Hematopoietic multipotent progenitor cell treated with erythropoietin and hydrocortisone succinate and interleukin-3 and kit ligand, for 8 days (in vitro differentiated cells): ENCODE results near the gene KRTAP1-4.
"Not testable (repeated sequence)": the region's sequence is repeated elsewhere in the genome, so short reads cannot be mapped to it uniquely, and the experiment has no call there.

Experiments used
- DNase-seq: peaks from one replicate; pipeline ENCODE4 v3.0.0-alpha.2; 2015

The KRTAP1-4 gene

DNA sequence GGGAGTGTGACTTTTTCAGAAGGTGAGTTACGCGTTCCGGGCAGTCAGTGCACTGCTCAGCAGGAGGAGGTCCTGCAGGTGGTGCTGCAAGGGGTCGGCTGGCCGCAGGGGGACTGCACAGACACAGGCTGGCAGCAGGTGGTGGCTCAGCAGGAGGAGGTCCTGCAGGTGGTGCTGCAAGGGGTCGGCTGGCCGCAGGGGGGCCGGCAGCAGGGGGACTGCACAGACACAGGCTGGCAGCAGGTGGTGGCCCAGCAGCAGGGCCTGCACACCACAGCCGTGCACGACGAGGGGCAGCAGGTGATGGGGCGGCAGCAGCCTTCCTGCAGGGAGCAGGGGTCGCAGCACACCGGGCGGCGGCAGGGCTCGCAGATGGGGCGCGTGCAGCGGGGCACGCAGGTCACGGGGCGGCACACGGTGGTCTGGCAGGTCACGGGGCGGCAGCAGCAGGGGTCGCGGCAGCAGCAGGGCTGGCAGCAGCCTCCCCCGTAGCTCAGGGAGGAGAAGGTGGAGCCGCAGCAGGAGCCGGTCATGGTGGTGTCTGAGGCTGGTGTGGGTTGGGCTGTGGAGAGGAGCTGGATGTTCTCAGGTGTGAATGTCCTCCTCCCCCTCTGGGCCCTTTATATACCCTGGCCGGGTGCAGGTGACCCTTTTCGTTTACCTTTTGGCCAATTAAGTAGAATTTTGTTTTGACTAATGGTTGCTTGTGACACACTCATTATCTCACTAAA lies 16.9 kb upstream of the KRTAP1-4 start, which contains the start of gene KRTAP2-1:
KRTAP2-1 (minus strand) TSS at position 582 of the 731 bp plus-strand sequence; CDS start at position 533, 49 bp downstream.
- not testable (repeated sequence) for DNase-seq

DNA sequence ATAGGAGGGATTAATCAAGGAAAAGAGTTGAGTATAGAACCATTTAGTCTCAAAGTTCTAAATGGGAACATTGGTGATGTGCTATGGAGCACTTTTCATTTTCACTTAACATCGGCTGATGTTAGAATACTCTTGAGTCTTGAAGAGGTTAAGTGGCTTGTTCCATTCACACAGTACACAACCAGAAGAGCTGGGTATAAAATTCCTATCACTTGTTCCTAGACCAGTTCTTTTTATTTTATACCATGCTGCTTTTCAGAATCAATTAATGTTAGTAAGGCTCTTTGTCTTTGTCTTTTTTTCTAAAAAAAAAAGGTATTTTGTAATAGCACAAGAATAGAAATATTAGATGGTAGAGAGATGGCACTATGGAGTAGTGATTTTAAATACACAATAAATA lies 13.0 kb upstream of the KRTAP1-4 start:
- DNase-seq = no peak

GRCh38 chr17:41040783-41041571 lies 11.0 kb upstream of the KRTAP1-4 start, which contains the start of gene KRTAP1-1:
KRTAP1-1 (minus strand) TSS chr17:41041450; CDS start chr17:41041397, 53 bp downstream.
- not testable (repeated sequence) for DNase-seq

GRCh38 chr17:41037853-41038350 lies 7.9 kb upstream of the KRTAP1-4 start:
- DNase-seq = no peak

GRCh38 chr17:41034346-41034935 lies 4.4 kb upstream of the KRTAP1-4 start, which contains the start of gene KRTAP1-3:
KRTAP1-3 (minus strand) TSS chr17:41034874; CDS start chr17:41034821, 53 bp downstream.
- DNase-seq = not testable (repeated sequence)

- DNase-seq = no peak
Measured at GRCh38 chr17:41026715-41027471, 3.1 kb downstream of the KRTAP1-4 start, which contains the start of gene KRTAP1-5. KRTAP1-5 (minus strand) TSS chr17:41027208; CDS start chr17:41027155, 53 bp downstream.

GRCh38 chr17:41024697-41025096 lies 5.3 kb downstream of the KRTAP1-4 start:
- DNase-seq = no peak

GRCh38 chr17:41020336-41020735 lies 9.7 kb downstream of the KRTAP1-4 start:
- DNase-seq = no peak

DNA sequence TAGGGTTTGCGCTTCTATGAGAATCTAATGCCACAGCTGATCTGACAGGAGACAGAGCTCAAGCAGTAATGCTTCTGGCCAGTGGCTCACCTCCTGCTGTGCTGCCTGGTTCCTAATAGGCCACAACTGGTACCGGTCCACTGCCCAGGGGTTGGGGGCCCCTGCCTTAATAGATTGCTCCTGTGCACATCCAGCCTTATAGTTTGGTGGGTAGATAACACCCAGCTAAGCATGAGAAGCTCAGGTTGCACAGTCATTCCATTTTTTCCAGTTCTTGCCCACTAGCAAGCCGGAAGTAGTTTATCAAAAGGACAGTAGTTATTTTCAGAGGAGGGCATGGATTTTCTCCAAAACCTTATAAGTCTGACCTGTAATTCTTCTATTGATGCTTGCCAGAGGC lies 10.6 kb downstream of the KRTAP1-4 start:
- no peak for DNase-seq

- DNase-seq = no peak
Measured at GRCh38 chr17:41018541-41018940, 11.5 kb downstream of the KRTAP1-4 start.

- no peak for DNase-seq
Measured at GRCh38 chr17:41016578-41017215, 13.3 kb downstream of the KRTAP1-4 start.

DNA sequence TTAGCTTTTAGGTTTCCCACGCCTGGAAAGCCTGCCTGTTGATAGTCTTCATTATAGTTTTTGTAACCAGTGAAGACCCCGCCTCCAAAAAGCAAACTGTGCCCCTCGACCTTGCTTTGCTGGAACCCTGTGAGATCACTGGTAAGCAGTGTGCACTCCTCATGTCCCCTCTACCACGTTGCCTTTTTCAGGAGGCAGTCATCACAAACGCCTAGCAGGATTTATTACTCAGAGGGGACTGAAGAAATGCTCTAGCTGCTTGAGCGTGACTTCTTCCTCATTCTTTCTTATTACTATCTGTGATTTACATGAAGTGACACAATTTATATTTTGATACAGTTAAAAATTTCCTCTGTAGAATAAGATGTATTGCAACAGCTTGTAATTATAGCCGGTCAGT lies 14.5 kb downstream of the KRTAP1-4 start:
- no peak for DNase-seq

- no peak for DNase-seq
Measured at GRCh38 chr17:41013606-41014005, 16.4 kb downstream of the KRTAP1-4 start.

- no peak for DNase-seq
Measured at GRCh38 chr17:41013181-41013580, 16.8 kb downstream of the KRTAP1-4 start.

DNA sequence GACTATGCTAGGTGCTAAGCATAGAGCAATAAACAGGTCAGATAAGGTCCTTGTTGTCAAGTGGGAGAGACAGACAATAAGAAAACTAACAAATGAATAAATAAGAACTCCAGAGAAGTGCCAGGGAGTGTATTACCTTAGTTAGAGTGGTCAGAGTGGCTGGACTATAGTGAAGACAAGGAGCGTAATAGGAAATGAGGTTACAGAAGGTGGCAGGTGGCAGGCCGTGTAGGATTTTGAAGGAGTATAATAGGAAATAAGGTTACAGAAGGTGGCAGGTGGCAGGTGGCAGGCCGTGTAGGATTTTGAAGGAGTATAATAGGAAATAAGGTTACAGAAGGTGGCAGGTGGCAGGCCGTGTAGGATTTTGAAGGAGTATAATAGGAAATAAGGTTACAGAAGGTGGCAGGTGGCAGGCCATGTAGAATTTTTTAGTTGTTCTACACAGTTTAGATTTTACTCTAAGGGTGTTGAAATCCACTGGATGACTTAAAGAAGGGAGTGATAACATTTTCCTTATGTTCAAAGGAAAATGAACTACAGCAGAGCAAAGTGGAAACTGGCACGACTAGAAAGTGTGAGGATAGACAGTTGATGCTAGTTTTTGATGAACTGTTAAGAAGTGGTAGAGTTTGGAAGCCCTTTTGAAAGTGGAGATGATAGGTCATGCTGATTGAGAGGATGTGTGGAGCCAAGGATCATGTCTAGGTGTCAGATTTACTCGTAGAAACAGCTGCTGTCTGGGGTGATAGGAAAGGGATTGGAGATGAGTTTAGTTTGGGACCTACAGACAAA lies 17.5 kb downstream of the KRTAP1-4 start:
- no peak for DNase-seq

DNA sequence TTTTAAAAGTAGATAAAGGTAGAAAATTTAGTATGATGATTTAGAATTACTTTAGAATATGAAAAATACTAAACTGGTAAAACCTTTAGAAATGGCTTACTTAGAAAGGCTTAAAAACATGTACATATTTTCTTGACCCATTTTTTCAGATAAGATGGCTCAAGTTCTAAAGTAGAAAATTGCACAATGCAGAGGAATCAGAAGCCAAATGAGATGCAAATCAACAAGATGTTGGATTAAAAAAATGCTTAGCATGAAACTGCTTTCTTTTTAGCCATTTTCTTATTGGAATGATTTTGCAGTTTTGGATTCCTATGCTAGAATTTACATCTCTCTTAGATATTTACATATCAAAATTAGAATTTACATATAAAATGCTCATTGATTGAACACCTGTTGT lies 19.6 kb downstream of the KRTAP1-4 start:
- no peak for DNase-seq

DNA sequence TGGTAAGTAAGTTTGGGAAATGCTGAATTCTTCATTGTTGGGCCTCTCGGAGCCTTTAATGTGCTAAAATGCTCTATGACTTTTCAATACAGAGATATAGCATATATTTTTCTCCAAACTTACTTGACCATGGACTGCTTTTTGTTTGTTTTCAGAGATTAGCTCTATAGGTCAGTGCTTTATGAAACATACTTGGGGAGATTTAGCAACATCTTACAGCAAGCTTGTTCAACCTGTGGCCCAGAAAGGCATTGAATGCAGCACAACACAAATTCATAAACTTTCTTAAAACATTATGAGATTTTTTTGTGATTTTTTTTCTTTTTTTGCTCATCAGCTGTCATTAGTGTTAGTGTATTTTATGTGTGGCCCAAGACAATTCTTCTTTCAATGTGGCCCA lies 20.1 kb downstream of the KRTAP1-4 start:
- no peak for DNase-seq

- no peak for DNase-seq
Measured at GRCh38 chr17:41009301-41009760, 20.7 kb downstream of the KRTAP1-4 start.

DNA sequence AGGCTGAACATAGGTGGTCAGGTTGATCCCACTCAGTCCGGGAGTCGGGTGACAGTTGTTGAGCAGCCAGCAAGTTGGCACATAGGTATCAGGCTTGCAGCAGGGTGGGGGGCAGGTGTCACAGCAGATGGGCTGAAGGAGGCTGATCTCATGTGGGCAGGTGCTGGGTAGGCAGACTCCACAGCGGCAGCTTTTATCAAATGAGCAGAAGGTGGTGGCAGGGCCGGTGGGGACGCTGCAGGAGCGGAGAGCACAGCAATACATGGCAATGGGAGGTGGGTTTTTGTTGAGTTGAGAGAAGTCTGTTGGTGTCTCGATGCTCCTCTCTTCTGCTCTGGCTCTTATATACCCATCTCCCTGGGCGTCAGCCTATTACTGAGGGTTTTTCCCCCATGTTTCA lies 21.2 kb downstream of the KRTAP1-4 start, which contains the start of gene KRTAP3-1:
KRTAP3-1 (minus strand) TSS at position 318 of the 400 bp plus-strand sequence; CDS start at position 264, 54 bp downstream.
- DNase-seq = no peak

DNA sequence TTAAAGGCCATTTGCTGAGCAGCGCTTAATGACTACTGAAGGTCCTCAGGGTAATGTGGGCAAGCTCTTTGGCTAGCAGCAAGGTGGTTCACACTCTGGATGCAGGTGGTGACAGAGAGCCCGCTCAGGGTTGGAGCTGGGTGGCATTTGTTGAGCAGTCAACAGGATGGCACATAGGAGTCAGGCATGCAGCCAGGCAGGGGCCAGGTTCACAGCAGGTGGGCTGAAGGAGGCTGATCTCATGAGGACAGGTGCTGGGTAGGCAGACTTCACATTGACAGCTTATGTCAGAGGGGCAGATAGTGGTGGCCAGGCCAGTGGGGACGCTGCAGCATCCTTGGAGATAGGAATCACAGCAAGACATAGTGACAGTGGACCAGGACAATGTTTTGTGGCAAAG lies 25.6 kb downstream of the KRTAP1-4 start:
- DNase-seq = no peak

- no peak for DNase-seq
Measured at GRCh38 chr17:41003926-41004325, 26.1 kb downstream of the KRTAP1-4 start.
